HG03025 (cell line): ENCODE results near the gene BMP7.

Experiments used
- ATAC-seq: cut with Tn5 transposase; IDR thresholded peaks from one replicate; pipeline ENCODE4 v1.9.1; 2021; ENCODE audit warnings: mild to moderate bottlenecking, moderate library complexity; ENCODE audit not compliant: unreplicated experiment, low FRiP score

The BMP7 gene

GRCh38 chr20:57266291-57267157 lies at the start of gene BMP7:
TSS of gene BMP7 (minus strand) at chr20:57266641. CDS start at chr20:57266122, 519 bp downstream.
- ATAC-seq = no peak

- ATAC-seq = no peak
Measured at GRCh38 chr20:57315976-57316480, 49.6 kb upstream of the BMP7 start.

- no peak for ATAC-seq
Measured at GRCh38 chr20:57315083-57315975, 48.9 kb upstream of the BMP7 start.

GRCh38 chr20:57313951-57314350 lies 47.5 kb upstream of the BMP7 start:
- no peak for ATAC-seq

GRCh38 chr20:57313230-57313629 lies 46.8 kb upstream of the BMP7 start:
- no peak for ATAC-seq

- ATAC-seq = no peak
Measured at GRCh38 chr20:57312138-57312537, 45.7 kb upstream of the BMP7 start.

- no peak for ATAC-seq
Measured at GRCh38 chr20:57310821-57311514, 44.5 kb upstream of the BMP7 start.

- no peak for ATAC-seq
Measured at GRCh38 chr20:57309544-57310115, 43.2 kb upstream of the BMP7 start.

GRCh38 chr20:57308451-57309271 lies 42.2 kb upstream of the BMP7 start:
- ATAC-seq = no peak

- ATAC-seq = no peak
Measured at GRCh38 chr20:57306747-57307146, 40.3 kb upstream of the BMP7 start.

- no peak for ATAC-seq
Measured at GRCh38 chr20:57301026-57301425, 34.6 kb upstream of the BMP7 start.

- no peak for ATAC-seq
Measured at GRCh38 chr20:57298457-57298856, 32.0 kb upstream of the BMP7 start.

- ATAC-seq = no peak
Measured at GRCh38 chr20:57294550-57294949, 28.1 kb upstream of the BMP7 start.

- ATAC-seq = no peak
Measured at GRCh38 chr20:57293995-57294394, 27.6 kb upstream of the BMP7 start.

GRCh38 chr20:57292611-57293010 lies 26.2 kb upstream of the BMP7 start:
- ATAC-seq = no peak

- ATAC-seq = no peak
Measured at GRCh38 chr20:57291694-57292093, 25.3 kb upstream of the BMP7 start.

- no peak for ATAC-seq
Measured at GRCh38 chr20:57291003-57291402, 24.6 kb upstream of the BMP7 start.

- ATAC-seq = no peak
Measured at GRCh38 chr20:57290178-57290484, 23.7 kb upstream of the BMP7 start.

GRCh38 chr20:57289391-57290177 lies 23.1 kb upstream of the BMP7 start:
- no peak for ATAC-seq
